ENCODE results near the gene HEXIM1. TPM values are rescaled to one million over a fixed set of nuclear protein-coding genes. Genes with fewer than 3 reads are reported as not detected.

HEXIM1 gene
- total RNA-seq, 1 donor from 2014 or later = 23.7 TPM

GRCh38 chr17:45150911-45151809 lies 2.9 kb downstream of the HEXIM1 start:
- DNase-seq (ENCODE audit: low spot score in 2 of 2) = no peak
- H3K27ac ChIP-seq = peak overlapping the region in 1 of 2 donors; percentile 97
- H3K4me1 ChIP-seq = peaks cover 7 to 31% of the 10 kb centered on the region in 2 donors

GRCh38 chr17:45155029-45155428 lies 6.8 kb downstream of the HEXIM1 start:
- TF ChIP-seq CTCF (IDR thresholded peaks at IDR 0.05) = no peak
- no peaks in the 10 kb centered on the region for H3K27me3 ChIP-seq
- intact Hi-C loops (cut with DNase I) = no loop called here
- H3K27ac ChIP-seq = peak overlapping the region in 1 of 2 donors; percentile 34
- peaks cover 10 to 52% of the 10 kb centered on the region in 2 donors for H3K4me1 ChIP-seq
- H3K9me3 ChIP-seq = no peaks in the 10 kb centered on the region
- H3K4me3 ChIP-seq = no peak overlapping the region
- no peak for DNase-seq (ENCODE audit: low spot score in 2 of 2)
- no peaks in the 10 kb centered on the region for H3K36me3 ChIP-seq

More at GRCh38 chr17:45150911-45151809, 2.9 kb downstream of the HEXIM1 start:
- TF ChIP-seq CTCF (IDR thresholded peaks at IDR 0.05) = no peak
- Histone ChIP-seq H3K4me3 (peak overlapping the region; percentile 72 to 90), H3K36me3 (no peaks in the 10 kb centered on the region), H3K9me3 (no peaks in the 10 kb centered on the region), H3K27me3 (no peaks in the 10 kb centered on the region)
- intact Hi-C loops (cut with DNase I) = no loop called here

- Histone ChIP-seq H3K27me3 (no peaks in the 10 kb centered on the region), H3K27ac (peak overlapping the region in 1 of 2 donors; percentile 34), H3K36me3 (no peaks in the 10 kb centered on the region), H3K4me3 (no peak overlapping the region), H3K4me1 (peaks cover 11 to 54% of the 10 kb centered on the region in 2 donors), H3K9me3 (no peaks in the 10 kb centered on the region)
- intact Hi-C loops (cut with DNase I) = no loop called here
- DNase-seq (ENCODE audit: low spot score in 2 of 2) = no peak
- TF ChIP-seq CTCF (IDR thresholded peaks at IDR 0.05) = no peak
Observed at GRCh38 chr17:45155483-45155882, 7.2 kb downstream of the HEXIM1 start.

- Histone ChIP-seq H3K4me1 (peaks cover 11 to 50% of the 10 kb centered on the region in 2 donors), H3K27me3 (no peaks in the 10 kb centered on the region), H3K4me3 (no peak overlapping the region), H3K9me3 (no peaks in the 10 kb centered on the region), H3K36me3 (no peaks in the 10 kb centered on the region), H3K27ac (no peak overlapping the region)
- no peak for TF ChIP-seq CTCF (IDR thresholded peaks at IDR 0.05)
- DNase-seq (ENCODE audit: low spot score in 2 of 2) = no peak
- intact Hi-C loops (cut with DNase I) = no loop called here
Observed at GRCh38 chr17:45156242-45156641, 8.0 kb downstream of the HEXIM1 start.

- Histone ChIP-seq H3K4me3 (peak overlapping the region; percentile 81 to 90), H3K27me3 (no peaks in the 10 kb centered on the region), H3K4me1 (peaks cover 12 to 42% of the 10 kb centered on the region in 2 donors), H3K36me3 (no peaks in the 10 kb centered on the region), H3K9me3 (no peaks in the 10 kb centered on the region), H3K27ac (peak overlapping the region; percentile 98 to 100)
- DNase-seq (ENCODE audit: low spot score in 2 of 2) = peak in 1 of 2 donors; percentile 83
- peak in 2 of 3 experiments; percentile 16 to 34 for TF ChIP-seq CTCF (IDR thresholded peaks at IDR 0.05)
- intact Hi-C loops (cut with DNase I) = loop anchor here (1.0 kb wide), 3 partner anchors 12 to 25 kb away; partner anchors contain the start of genes ACBD4 and HEXIM1
Observed at GRCh38 chr17:45160447-45161287, 12.4 kb downstream of the HEXIM1 start.

Data from ascending aorta (tissue), 2 donors.